ENCODE measurements around the gene LBP.
"Not testable (repeated sequence)": the region's sequence is repeated elsewhere in the genome, so short reads cannot be mapped to it uniquely, and the experiment has no call there.

Gene LBP

GRCh38 chr20:38349856-38350255, 3.6 kb downstream of the LBP start:
- DNase-seq (ENCODE audit: low spot score), result no peak

- peak; percentile 21 for DNase-seq (ENCODE audit: low spot score)
Observed at GRCh38 chr20:38350879-38351775, 4.8 kb downstream of the LBP start.

- no peak for DNase-seq (ENCODE audit: low spot score)
Observed at GRCh38 chr20:38353316-38353715, 7.0 kb downstream of the LBP start.

- no peak for DNase-seq (ENCODE audit: low spot score)
Observed at GRCh38 chr20:38354227-38354626, 7.9 kb downstream of the LBP start.

- DNase-seq (ENCODE audit: low spot score), result peak; percentile 69
Observed at GRCh38 chr20:38355161-38356012, 9.1 kb downstream of the LBP start.

- DNase-seq (ENCODE audit: low spot score), result no peak
Observed at GRCh38 chr20:38357653-38358207, 11.4 kb downstream of the LBP start.

GRCh38 chr20:38358556-38358955, 12.3 kb downstream of the LBP start:
- no peak for DNase-seq (ENCODE audit: low spot score)

GRCh38 chr20:38363004-38363747, 16.9 kb downstream of the LBP start:
- DNase-seq (ENCODE audit: low spot score), result no peak

GRCh38 chr20:38369389-38369788, 23.1 kb downstream of the LBP start:
- DNase-seq (ENCODE audit: low spot score), result no peak

GRCh38 chr20:38372806-38373205, 26.5 kb downstream of the LBP start:
- DNase-seq (ENCODE audit: low spot score), result no peak

- DNase-seq (ENCODE audit: low spot score), result no peak
Observed at GRCh38 chr20:38373231-38373867, 27.1 kb downstream of the LBP start.

GRCh38 chr20:38373898-38374297, 27.6 kb downstream of the LBP start:
- DNase-seq (ENCODE audit: low spot score), result no peak

- DNase-seq (ENCODE audit: low spot score), result no peak
Observed at GRCh38 chr20:38377039-38377685, 30.9 kb downstream of the LBP start.

GRCh38 chr20:38377838-38378237, 31.6 kb downstream of the LBP start:
- not testable (repeated sequence) for DNase-seq (ENCODE audit: low spot score)

GRCh38 chr20:38383147-38383546, 36.9 kb downstream of the LBP start:
- DNase-seq (ENCODE audit: low spot score), result no peak

GRCh38 chr20:38386004-38386403, 39.7 kb downstream of the LBP start:
- no peak for DNase-seq (ENCODE audit: low spot score)

GRCh38 chr20:38386851-38387250, 40.6 kb downstream of the LBP start:
- no peak for DNase-seq (ENCODE audit: low spot score)

- DNase-seq (ENCODE audit: low spot score), result no peak
Observed at GRCh38 chr20:38387953-38388352, 41.7 kb downstream of the LBP start.

- no peak for DNase-seq (ENCODE audit: low spot score)
Observed at GRCh38 chr20:38392356-38392755, 46.1 kb downstream of the LBP start.

- no peak for DNase-seq (ENCODE audit: low spot score)
Observed at GRCh38 chr20:38393259-38393658, 47.0 kb downstream of the LBP start.

GRCh38 chr20:38395165-38395564, 48.9 kb downstream of the LBP start:
- no peak for DNase-seq (ENCODE audit: low spot score)
